GM23338 (cell line): Measurements from ENCODE around the gene DCAKD. TPM values are rescaled to one million over a fixed set of nuclear protein-coding genes. Genes with fewer than 3 reads are reported as not detected.

Experiments used
- ATAC-seq: fragments of 200-7000 bp; cut with Tn5 transposase; 3 replicates; pipeline ENCODE4 v1.9.1; 2020
- DNase-seq: peaks from one replicate; pipeline ENCODE4 v3.0.0-alpha.2; 2015; ENCODE audit warnings: low spot score
- H2AFZ ChIP-seq: fragments of 200-600 bp; sonication (generic); 2 replicates; pipeline ENCODE4 v1.8.0; 2016; ENCODE audit warnings: antibody characterized with exemption, mild to moderate bottlenecking, moderate library complexity
- H3F3A ChIP-seq: fragments of 200-600 bp; sonication (generic); replicated peaks from 2 replicates; pipeline ENCODE4 v1.8.0; 2017; ENCODE audit warnings: antibody characterized with exemption, mixed run types, low read depth
- H3K27ac ChIP-seq: fragments of 200-600 bp; sonication (generic); 2 replicates; pipeline ENCODE4 v1.6.1; 2016; ENCODE audit warnings: low read depth
- H3K27me3 ChIP-seq: fragments of 200-600 bp; sonication (generic); 2 replicates; pipeline ENCODE4 v1.8.0; 2016; ENCODE audit warnings: mild to moderate bottlenecking, mixed run types, moderate library complexity; ENCODE audit not compliant: insufficient read depth
- H3K36me3 ChIP-seq: fragments of 200-600 bp; sonication (generic); 2 replicates; pipeline ENCODE4 v1.8.0; 2016; ENCODE audit warnings: mild to moderate bottlenecking; ENCODE audit not compliant: insufficient read depth
- H3K4me1 ChIP-seq: fragments of 200-600 bp; sonication (generic); 2 replicates; pipeline ENCODE4 v1.8.0; 2016; ENCODE audit warnings: mild to moderate bottlenecking, moderate library complexity; ENCODE audit not compliant: insufficient read depth
- H3K4me2 ChIP-seq: fragments of 200-600 bp; sonication (generic); 2 replicates; pipeline ENCODE4 v1.7.1; 2017; ENCODE audit warnings: mixed run types
- H3K4me3 ChIP-seq: fragments of 200-600 bp; sonication (generic); 2 replicates; pipeline ENCODE4 v1.6.1; 2016; ENCODE audit warnings: mixed run types
- H3K79me2 ChIP-seq: fragments of 200-600 bp; sonication (generic); replicated peaks from 2 replicates; pipeline ENCODE4 v1.8.0; 2017; ENCODE audit warnings: mild to moderate bottlenecking; ENCODE audit not compliant: insufficient read depth
- H3K9me2 ChIP-seq: fragments of 200-600 bp; sonication (generic); 2 replicates; pipeline ENCODE4 v1.8.0; 2017; ENCODE audit not compliant: insufficient read depth
- H4K20me1 ChIP-seq: fragments of 200-600 bp; sonication (generic); replicated peaks from 2 replicates; pipeline ENCODE4 v1.8.0; 2017; ENCODE audit warnings: mild to moderate bottlenecking; ENCODE audit not compliant: insufficient read depth
- H3K27ac Mint-ChIP-seq: 2 replicates; pipeline ENCODE4 v1.8.0; 2020; ENCODE audit warnings: inconsistent platforms, mild to moderate bottlenecking, moderate library complexity, mixed read lengths
- H3K27me3 Mint-ChIP-seq: 3 replicates; pipeline ENCODE4 v1.8.0; 2022; ENCODE audit warnings: low read depth, mild to moderate bottlenecking, moderate library complexity, mixed read lengths, inconsistent platforms; ENCODE audit not compliant: insufficient read depth, poor library complexity
- H3K36me3 Mint-ChIP-seq: 3 replicates; pipeline ENCODE4 v1.8.0; 2021; ENCODE audit warnings: low read depth, mild to moderate bottlenecking, inconsistent platforms, moderate library complexity, mixed read lengths
- H3K4me1 Mint-ChIP-seq: 3 replicates; pipeline ENCODE4 v1.8.0; 2020; ENCODE audit warnings: mild to moderate bottlenecking, inconsistent platforms, mixed read lengths
- H3K4me3 Mint-ChIP-seq: 3 replicates; pipeline ENCODE4 v1.8.0; 2021; ENCODE audit warnings: moderate library complexity, mild to moderate bottlenecking, inconsistent platforms, mixed read lengths
- H3K9me3 Mint-ChIP-seq: 3 replicates; pipeline ENCODE4 v1.8.0; 2020; ENCODE audit warnings: moderate library complexity, mild to moderate bottlenecking, inconsistent platforms, mixed read lengths
- CTCF ChIP-seq, 2 experiments: fragments of 200-600 bp in 1 of 2; sonication (generic) in 1 of 2; conservative IDR thresholded peaks; 2 replicates each; pipeline versions ENCODE4 v1.5.1 to v1.6.1; 2016 to 2017; ENCODE audit warnings: antibody characterized with exemption in 2 of 2, low read depth in 2 of 2, mild to moderate bottlenecking in 2 of 2, moderate library complexity in 1 of 2
- EZH2 ChIP-seq: fragments of 200-600 bp; sonication (generic); IDR thresholded peaks from one replicate; pipeline ENCODE4 v1.8.0; 2017; ENCODE audit warnings: antibody characterized with exemption, mild to moderate bottlenecking, low read depth; ENCODE audit not compliant: unreplicated experiment
- NANOG ChIP-seq: IDR thresholded peaks from 2 replicates; pipeline ENCODE4 v1.6.1; 2016; ENCODE audit warnings: antibody characterized with exemption, borderline replicate concordance
- polyA plus RNA-seq: library from polyadenylated mRNA; unstranded; fragments of >200 nt; fragmentation: Nextera tagmentation; extraction: Ambion mirVana; gene quantifications from 2 replicates; pipeline ENCODE4 v1.2.1, GENCODE V29; 2016
- total RNA-seq: library from RNA; depleted of rRNA; stranded (reverse); fragments of >200 nt; shearing (Covaris generic); gene quantifications from 2 replicates; pipeline ENCODE4 v1.2.3, GENCODE V29; 2014
- TF ChIP-seq, protein P1 (sequence below): fragments of 250-450 bp; sonication (Bioruptor Pico); IDR thresholded peaks from 2 replicates; pipeline ENCODE4 v1.5.0; 2020; ENCODE audit warnings: mild to moderate bottlenecking, moderate library complexity
- TF ChIP-seq, protein P2 (sequence below): IDR thresholded peaks from 2 replicates; pipeline ENCODE4 v1.6.1; 2016; ENCODE audit warnings: antibody characterized with exemption
- TF ChIP-seq, protein P3 (sequence below): IDR thresholded peaks from one replicate; pipeline ENCODE4 v1.6.1; 2018; ENCODE audit warnings: antibody characterized with exemption; ENCODE audit not compliant: unreplicated experiment

Gene DCAKD
- total and polyA plus RNA-seq, 2 experiments from 2014 or later, result 23.7 to 57.2 TPM

GRCh38 chr17:45009676-45010467 lies 41.6 kb downstream of the DCAKD start:
- H3K4me3 Mint-ChIP-seq, result no peak overlapping the region; the same call in 2 of the 3 replicates
- Histone ChIP-seq H4K20me1 (no peaks in the 10 kb centered on the region), H3K9me2 (no peaks in the 10 kb centered on the region), H3K27me3 (no peaks in the 10 kb centered on the region), H3K79me2 (no peaks in the 10 kb centered on the region), H2AFZ (no peak overlapping the region), H3K36me3 (no peaks in the 10 kb centered on the region), H3K4me3 (no peak overlapping the region), H3K4me2 (no peak overlapping the region), H3K27ac (no peak overlapping the region), H3F3A (no peaks in the 10 kb centered on the region), H3K4me1 (peaks cover 17% of the 10 kb centered on the region)
- no peaks in the 10 kb centered on the region for H3K36me3 Mint-ChIP-seq
- peaks cover 17% of the 10 kb centered on the region for H3K27me3 Mint-ChIP-seq
- TF ChIP-seq, protein P1, sequence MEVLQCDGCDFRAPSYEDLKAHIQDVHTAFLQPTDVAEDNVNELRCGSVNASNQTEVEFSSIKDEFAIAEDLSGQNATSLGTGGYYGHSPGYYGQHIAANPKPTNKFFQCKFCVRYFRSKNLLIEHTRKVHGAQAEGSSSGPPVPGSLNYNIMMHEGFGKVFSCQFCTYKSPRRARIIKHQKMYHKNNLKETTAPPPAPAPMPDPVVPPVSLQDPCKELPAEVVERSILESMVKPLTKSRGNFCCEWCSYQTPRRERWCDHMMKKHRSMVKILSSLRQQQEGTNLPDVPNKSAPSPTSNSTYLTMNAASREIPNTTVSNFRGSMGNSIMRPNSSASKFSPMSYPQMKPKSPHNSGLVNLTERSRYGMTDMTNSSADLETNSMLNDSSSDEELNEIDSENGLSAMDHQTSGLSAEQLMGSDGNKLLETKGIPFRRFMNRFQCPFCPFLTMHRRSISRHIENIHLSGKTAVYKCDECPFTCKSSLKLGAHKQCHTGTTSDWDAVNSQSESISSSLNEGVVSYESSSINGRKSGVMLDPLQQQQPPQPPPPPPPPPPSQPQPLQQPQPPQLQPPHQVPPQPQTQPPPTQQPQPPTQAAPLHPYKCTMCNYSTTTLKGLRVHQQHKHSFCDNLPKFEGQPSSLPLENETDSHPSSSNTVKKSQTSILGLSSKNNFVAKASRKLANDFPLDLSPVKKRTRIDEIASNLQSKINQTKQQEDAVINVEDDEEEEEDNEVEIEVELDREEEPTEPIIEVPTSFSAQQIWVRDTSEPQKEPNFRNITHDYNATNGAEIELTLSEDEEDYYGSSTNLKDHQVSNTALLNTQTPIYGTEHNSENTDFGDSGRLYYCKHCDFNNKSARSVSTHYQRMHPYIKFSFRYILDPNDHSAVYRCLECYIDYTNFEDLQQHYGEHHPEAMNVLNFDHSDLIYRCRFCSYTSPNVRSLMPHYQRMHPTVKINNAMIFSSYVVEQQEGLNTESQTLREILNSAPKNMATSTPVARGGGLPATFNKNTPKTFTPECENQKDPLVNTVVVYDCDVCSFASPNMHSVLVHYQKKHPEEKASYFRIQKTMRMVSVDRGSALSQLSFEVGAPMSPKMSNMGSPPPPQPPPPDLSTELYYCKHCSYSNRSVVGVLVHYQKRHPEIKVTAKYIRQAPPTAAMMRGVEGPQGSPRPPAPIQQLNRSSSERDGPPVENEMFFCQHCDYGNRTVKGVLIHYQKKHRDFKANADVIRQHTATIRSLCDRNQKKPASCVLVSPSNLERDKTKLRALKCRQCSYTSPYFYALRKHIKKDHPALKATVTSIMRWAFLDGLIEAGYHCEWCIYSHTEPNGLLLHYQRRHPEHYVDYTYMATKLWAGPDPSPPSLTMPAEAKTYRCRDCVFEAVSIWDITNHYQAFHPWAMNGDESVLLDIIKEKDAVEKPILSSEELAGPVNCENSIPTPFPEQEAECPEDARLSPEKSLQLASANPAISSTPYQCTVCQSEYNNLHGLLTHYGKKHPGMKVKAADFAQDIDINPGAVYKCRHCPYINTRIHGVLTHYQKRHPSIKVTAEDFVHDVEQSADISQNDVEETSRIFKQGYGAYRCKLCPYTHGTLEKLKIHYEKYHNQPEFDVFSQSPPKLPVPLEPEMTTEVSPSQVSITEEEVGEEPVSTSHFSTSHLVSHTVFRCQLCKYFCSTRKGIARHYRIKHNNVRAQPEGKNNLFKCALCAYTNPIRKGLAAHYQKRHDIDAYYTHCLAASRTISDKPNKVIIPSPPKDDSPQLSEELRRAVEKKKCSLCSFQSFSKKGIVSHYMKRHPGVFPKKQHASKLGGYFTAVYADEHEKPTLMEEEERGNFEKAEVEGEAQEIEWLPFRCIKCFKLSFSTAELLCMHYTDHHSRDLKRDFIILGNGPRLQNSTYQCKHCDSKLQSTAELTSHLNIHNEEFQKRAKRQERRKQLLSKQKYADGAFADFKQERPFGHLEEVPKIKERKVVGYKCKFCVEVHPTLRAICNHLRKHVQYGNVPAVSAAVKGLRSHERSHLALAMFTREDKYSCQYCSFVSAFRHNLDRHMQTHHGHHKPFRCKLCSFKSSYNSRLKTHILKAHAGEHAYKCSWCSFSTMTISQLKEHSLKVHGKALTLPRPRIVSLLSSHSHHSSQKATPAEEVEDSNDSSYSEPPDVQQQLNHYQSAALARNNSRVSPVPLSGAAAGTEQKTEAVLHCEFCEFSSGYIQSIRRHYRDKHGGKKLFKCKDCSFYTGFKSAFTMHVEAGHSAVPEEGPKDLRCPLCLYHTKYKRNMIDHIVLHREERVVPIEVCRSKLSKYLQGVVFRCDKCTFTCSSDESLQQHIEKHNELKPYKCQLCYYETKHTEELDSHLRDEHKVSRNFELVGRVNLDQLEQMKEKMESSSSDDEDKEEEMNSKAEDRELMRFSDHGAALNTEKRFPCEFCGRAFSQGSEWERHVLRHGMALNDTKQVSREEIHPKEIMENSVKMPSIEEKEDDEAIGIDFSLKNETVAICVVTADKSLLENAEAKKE, result no peak
- TF ChIP-seq NANOG (no peak), EZH2 (no peak), CTCF (conservative IDR thresholded peaks at IDR 0.05; ENCODE audit: low read depth in 2 of 2) (no peak)
- TF ChIP-seq, protein P2, sequence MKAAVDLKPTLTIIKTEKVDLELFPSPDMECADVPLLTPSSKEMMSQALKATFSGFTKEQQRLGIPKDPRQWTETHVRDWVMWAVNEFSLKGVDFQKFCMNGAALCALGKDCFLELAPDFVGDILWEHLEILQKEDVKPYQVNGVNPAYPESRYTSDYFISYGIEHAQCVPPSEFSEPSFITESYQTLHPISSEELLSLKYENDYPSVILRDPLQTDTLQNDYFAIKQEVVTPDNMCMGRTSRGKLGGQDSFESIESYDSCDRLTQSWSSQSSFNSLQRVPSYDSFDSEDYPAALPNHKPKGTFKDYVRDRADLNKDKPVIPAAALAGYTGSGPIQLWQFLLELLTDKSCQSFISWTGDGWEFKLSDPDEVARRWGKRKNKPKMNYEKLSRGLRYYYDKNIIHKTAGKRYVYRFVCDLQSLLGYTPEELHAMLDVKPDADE, result no peak
- TF ChIP-seq, protein P3, sequence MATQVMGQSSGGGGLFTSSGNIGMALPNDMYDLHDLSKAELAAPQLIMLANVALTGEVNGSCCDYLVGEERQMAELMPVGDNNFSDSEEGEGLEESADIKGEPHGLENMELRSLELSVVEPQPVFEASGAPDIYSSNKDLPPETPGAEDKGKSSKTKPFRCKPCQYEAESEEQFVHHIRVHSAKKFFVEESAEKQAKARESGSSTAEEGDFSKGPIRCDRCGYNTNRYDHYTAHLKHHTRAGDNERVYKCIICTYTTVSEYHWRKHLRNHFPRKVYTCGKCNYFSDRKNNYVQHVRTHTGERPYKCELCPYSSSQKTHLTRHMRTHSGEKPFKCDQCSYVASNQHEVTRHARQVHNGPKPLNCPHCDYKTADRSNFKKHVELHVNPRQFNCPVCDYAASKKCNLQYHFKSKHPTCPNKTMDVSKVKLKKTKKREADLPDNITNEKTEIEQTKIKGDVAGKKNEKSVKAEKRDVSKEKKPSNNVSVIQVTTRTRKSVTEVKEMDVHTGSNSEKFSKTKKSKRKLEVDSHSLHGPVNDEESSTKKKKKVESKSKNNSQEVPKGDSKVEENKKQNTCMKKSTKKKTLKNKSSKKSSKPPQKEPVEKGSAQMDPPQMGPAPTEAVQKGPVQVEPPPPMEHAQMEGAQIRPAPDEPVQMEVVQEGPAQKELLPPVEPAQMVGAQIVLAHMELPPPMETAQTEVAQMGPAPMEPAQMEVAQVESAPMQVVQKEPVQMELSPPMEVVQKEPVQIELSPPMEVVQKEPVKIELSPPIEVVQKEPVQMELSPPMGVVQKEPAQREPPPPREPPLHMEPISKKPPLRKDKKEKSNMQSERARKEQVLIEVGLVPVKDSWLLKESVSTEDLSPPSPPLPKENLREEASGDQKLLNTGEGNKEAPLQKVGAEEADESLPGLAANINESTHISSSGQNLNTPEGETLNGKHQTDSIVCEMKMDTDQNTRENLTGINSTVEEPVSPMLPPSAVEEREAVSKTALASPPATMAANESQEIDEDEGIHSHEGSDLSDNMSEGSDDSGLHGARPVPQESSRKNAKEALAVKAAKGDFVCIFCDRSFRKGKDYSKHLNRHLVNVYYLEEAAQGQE, result no peak
- H3K27ac Mint-ChIP-seq, result no peak overlapping the region
- H3K4me1 Mint-ChIP-seq, result peaks cover 27% of the 10 kb centered on the region
- ATAC-seq (no peak), DNase-seq (no peak)
- H3K9me3 Mint-ChIP-seq, result no peaks in the 10 kb centered on the region
